NCI-H2227 (cell line): ENCODE data around the gene POU2F1.

Experiments used
- DNase-seq: peaks from one replicate; lab custom pipeline; 2025; ENCODE audit not compliant: unreplicated experiment; lab: John Stamatoyannopoulos, UW

The POU2F1 gene

DNA sequence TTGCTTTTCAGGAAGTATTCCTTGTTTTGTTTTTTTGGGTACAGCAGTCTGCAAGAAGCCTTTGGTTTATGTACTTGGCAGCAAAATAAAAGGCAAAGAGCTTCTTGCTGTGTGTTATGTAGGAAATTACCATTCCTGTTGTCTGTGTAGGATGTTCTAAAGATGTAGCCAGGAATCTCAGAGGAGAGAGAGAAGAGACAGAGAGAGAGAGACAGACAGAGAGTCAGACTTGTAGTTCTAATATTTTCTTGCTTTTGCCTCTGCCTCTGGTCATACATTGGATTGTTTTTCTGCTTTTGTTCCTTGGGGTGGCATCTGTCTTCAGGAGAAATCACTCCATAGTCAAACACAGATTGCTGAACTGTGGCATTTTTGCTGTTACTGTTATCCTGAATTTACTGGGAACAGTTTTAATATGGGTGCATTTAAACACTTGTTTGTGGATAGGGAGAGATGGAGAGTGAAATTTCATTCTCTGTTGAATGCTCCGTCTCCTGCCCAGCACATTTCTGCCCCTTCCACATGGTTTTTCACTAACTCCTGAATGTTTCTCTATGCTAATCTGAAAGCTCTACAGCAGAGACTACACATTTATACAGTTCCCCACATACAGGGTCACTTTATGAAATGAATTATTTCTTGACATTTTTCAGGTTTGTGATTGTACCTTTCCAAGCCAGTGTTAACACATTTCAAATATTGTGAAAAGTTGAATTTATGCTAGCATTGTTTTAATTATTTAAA, 49.8 kb downstream of the POU2F1 start:
- no peak for DNase-seq

DNA sequence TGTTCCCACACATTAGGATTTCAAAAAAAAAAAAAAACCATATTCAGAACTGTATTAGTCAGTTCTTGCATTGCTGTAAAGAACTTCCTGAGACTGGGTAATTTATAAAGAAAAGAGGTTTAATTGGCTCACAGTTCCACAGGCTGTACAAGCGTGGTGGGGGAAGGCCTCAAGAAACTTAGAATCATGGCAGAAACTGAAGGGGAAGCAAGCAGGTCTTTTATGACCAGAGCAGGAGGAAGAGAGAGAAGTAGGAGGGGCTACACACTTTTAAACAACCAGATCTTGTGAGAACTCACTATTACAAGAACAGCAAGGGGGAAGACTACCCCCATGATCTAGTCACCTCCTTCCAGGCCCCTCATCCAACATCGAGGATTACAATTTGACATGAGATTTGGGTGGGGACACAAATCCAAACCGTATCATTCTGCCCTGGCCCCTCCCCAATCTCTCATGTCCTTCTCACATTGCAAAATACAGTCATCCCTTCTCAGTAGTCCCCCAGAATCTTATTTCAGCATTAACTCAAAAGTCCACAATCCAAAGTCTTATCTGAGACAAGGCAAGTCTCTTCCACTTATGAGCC, 51.8 kb downstream of the POU2F1 start:
- DNase-seq: no peak

DNA sequence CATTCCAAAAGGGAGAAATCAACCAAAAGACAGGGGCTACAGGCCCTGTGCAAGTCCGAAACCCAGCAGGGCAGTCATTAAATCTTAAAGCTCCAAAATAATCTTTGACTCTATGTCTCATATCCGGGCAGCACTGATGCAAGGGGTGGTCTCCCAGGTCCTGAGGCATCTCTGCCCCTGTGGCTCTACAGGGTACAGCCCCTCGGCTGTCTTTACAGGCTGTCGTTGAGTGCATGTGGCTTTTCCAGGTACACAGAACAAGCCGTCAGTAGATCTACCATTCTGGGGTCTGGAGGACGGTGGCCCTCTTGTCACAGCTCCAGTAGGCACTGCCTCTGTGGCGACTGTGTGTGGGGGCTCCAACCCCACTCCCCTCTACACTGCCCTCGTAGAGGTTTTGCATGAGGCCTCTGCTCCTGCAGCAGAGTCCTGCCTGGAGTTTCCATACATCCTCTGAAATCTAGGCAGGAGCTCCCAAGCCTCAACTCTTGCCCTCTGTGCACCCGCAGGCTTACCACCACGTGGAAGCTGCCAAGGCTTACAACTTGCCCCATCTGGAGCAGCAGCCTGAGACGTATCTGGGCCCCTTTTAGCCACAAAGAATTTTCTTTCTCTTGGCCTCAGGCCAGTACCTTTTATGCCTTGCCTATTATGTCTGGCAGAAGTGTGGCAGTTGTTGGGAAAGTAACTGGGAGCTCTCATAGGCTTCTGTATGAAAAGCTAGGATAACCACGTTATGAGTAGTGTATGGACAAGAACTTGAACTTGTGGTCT, 52.5 kb downstream of the POU2F1 start:
- DNase-seq: peak; percentile 29

DNA sequence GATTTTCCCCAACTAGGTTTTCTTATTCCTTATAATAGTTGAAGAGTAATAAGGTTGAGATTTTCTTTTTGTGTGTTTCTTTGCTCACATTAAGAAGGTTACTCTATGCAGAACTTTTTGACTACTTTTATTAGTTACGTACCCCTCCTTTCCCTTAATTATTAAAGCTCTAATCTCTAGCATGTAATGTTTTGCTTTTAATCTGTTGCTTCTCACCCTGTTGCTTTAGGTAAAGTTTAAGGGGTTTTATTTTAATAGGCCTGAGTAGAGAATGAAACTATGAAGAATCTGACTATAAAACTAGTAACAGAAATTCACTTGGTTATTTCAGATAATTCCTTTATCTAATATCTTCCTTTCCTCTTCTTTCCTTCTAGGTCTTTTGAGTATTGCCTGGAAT, 53.4 kb downstream of the POU2F1 start:
- DNase-seq: no peak

DNA sequence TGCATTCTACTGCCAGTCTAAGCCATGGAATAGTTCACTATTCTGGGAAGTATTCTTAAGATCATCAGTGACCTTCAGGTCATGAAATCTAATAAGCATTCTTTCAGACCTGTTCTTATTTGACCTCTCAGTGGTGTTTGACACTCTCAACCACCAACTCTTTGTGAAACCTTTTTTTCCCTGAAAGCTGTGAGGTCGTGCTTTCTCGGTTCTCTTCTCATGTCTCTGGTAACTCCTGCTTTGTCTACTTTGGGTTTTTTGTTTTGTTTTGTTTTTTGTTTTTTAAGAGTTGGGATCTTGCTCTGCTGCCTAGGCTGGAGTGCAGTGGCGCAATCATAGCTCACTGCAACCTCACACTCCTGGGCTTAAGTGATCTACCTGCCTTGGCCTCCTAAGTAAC, 56.3 kb downstream of the POU2F1 start:
- no peak for DNase-seq

DNA sequence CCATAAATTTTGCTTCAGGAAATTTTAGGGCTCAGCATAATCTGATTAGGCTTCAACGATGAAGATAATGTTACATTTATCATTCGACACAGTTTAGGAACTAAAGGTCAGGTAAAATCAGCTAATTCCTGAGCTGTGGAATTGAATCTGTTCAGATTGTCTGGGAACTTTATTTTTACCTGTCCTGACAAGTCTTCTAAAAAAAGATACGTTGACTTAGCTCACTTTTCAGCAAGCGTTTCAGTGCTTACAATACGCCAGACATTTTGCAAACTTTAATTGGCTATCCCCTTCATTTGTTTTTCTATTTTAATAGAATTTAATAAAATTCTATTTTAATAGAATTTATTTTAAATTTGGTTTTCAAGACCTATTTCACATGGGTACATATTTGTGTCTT, 57.8 kb downstream of the POU2F1 start:
- DNase-seq: no peak

DNA sequence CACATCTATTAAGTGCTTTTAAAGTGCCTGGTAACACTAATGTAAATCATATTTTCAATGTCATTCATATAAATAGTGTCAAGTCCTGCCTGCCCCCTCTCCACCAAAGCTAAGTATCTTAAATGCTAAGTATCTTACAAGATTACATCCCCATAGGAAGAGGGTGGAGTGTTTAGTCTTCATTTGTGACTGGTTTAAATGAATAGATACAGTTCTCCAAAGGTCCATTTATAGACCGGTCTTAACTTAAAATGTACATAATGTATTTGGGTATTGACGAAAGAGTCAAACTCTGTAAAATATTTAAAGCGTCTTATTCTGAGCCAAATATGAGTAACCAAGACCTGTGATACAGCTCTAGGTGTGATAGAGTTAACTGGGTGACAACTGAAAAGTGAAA, 60.2 kb downstream of the POU2F1 start:
- DNase-seq: no peak

DNA sequence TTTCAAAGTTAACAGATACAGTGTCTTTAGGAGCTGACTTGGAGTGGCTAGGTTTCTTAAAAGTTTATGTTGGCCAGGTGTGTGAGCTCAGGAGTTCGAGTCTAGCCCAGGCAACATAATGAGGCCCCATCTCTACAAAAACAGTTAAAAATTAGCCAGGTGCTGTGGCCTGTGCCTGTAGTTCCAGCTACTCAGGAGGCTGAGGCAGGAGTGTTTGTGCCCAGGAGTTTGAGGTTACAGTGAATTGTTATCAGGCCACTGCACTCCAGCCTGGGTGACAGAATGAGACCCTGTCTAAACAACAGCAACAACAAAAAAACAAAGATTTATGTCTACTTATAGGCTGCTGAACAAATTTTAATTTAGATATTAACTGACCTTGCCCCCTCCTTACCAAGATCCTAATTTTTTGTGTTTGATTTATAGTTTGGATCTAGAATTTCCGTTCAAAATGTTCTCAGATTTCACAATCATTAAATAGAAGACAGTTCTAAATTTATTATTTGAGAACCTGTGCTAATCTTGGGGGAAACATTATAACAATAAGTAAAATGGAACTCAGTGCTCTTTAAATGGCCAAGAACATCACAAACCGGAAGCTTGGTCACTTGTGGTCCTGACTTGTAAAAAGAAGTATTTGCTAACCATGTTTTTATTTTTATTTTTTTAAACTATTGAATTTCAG, 67.8 kb downstream of the POU2F1 start:
- no peak for DNase-seq

DNA sequence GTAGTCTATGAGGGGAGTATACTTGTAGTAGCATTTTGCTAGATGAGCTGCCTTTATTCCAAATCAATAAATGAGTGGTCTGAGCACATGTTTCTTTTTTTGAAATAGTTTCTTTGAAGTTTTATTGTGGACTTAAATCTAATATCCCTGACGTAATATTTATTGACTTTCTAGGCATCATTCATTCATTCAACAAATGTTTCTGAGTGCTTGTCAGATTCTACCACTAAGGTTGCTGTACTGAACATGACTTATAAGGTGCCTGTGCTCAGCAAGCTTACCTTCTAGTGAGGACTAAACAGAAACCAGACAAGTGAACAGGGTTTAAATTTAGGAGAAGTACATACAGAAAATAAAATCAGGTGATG, 68.4 kb downstream of the POU2F1 start:
- no peak for DNase-seq

DNA sequence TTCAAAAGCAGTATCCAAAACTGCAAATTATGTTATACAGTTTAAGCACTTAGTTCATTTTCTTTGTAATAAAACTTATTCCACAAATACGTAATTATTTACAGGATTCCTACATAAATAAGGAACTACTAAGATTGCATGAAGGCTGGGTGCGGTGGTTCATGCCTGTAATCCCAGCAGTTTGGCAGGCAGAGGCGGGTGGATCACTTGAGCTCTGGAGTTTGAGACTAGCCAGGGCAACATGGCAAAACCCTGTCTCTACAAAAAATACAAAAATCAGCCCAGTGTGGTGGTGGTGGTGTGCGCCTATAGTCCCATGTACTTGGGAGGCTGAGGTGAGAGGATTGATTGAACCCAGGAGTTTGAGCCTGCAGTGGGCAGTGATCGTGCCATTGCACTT, 69.3 kb downstream of the POU2F1 start:
- DNase-seq: no peak

DNA sequence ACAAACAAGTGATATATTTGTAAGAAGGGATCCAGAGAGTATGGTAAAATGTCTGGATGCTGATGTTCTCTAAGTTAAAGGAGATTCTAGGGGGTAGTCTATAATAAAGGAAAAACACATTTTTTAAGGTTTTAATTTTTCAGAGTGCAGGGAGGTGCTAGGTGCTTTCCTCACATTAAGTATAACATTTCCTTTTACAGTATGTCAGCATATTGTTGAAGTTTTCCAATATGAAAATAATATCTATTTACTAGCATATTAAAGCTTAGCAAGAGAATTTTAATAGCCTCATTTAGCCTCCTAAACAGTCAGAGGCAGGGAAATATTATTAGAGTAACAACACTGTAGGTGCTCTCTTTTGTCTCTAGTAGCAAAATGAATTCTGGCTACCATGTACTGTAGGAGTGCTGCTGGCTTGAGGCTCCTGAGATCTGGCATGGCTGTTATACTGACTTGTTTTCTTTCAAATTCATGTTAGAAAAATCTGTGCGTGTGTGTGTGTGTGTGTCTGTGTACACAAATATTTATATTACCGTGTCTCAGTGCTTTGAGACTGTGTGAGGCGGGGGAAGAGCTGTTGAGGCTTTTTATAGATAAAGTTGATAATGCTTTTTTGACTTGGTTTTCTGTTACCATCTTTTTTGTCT, 71.0 kb downstream of the POU2F1 start:
- DNase-seq: no peak

DNA sequence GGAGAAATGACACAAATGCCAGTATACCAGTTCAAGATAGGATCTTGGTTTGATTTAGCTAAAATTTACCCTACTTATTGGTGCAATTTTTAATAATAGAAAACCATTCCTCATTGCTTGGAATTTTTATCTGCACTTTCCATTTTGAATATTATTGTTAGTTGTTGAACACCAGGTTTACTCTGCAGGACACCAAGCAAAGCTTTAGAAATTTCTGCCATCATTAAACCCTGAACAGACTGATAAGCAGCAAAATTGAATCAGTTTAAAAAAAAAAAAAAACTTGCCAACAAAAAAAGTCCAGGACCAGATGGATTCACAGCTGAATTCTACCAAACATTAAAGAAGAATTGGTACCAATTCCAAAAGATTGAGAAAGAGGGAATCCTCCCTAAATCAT, 71.5 kb downstream of the POU2F1 start:
- DNase-seq: no peak

DNA sequence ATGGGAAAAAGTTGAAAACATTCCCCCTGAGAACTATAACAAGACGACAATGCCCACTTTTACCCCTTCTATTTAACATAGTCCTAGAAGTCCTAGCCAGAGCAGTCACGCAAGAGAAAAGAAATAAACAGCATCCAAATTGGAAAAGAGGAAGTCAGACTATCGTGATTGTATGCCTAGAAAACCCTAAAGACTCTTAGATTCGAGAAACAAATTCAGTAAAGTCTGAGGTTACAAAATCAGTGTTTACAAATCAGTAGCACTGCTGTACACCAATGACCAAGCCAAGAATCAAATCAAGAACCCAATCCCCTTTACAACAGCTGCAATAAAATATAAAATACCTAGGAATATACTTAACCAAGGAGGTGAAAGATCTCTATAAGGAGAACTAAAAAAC, 72.4 kb downstream of the POU2F1 start:
- no peak for DNase-seq

DNA sequence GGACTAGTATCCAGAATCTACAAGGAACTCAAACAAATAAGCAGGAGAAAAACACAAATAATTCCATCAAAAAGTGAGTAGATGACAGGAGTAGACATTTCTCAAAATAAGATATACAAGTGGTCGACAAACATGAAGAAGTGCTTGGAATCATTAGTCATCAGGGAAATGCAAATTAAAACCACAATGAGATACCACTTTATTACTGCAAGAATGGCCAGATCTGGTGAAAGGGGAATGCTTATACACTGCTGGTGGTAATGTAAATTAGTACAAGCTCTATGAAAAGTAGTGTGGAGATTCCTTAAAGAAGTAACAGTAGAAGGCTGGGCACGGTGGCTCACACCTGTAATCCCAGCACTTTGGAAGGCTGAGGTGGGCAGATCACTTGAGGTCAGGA, 73.8 kb downstream of the POU2F1 start:
- DNase-seq: no peak

DNA sequence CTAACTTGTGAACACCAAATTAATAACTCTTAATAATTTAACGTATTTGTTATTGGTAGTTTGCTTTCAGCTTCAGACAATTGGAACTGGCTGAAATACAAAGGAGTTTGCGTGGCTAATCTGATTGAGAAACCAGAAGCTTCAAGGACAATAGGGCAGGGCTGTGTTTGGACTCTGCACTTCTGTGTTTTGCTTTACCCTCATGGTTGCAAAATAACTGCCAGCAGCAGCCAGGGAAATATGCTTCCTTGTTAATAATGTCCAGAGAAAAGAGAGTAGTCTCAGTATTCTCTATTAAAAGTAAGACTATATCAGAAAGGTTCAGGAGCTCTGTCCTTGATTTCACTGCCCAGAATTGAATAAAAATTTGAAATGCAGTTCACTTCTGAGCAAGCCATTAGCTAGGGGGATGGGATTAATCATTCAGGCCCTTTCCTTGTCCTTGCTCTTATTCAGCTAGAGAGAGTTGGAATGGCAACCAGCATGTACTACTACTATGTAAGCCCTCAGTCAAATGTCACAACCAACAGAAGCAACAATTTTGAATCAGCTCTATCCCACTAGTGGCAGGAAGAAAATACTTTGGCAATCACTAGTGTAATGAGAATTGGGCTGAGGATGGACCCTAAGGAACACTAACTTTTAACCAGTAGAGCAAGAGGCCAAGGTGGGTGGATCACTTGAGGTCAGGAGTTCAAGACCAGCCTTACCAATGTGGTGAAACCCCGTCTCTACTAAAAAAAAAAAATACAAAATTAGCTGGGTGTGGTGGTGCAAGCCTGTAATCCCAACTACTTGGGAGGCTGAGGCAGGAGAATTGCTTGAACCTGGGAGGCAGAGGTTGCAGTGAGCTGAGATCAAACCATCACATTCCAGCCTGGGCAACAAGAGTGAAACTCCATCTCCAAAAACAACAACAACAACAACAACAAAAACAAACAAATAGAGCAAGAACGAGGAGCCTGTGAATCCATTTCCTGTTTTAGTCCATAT, 76.8 kb downstream of the POU2F1 start:
- DNase-seq: no peak

DNA sequence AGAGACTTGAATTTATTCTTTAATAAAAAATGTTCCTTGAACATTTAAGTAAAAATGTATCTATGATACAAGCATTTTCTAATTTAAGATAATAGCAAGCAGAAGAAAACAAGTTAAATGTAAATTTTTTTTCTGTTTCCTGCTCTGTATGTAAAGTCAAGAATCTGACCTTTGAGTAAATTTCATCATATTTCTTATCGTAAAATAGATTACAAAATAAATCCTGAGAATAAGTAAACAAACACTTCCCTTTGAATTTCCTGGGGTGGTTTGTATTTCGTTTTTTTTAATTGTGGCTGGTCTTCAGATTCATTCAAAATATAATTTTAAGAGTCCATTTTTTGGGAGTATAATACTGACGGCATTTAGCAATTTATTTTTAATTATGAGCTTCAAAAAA, 77.6 kb downstream of the POU2F1 start:
- no peak for DNase-seq

DNA sequence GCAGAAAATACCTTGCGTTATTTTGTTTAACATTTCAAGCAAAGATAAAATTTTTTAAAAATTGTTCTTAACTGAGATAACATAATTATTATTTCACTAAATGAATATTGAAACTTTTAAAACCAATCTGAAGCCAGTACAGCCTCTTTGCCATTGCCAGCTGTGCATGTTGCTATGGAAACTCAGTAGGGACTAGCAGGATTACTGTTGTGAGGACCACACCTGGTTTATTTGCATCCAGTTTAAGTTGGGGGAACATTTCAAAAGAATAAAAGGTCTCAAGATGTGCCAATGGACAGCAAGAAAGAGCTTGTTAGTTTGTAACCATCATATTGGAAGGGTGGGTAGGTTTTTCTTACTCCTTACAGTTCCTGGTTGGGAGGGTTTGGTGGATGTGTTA, 80.7 kb downstream of the POU2F1 start:
- DNase-seq: no peak

DNA sequence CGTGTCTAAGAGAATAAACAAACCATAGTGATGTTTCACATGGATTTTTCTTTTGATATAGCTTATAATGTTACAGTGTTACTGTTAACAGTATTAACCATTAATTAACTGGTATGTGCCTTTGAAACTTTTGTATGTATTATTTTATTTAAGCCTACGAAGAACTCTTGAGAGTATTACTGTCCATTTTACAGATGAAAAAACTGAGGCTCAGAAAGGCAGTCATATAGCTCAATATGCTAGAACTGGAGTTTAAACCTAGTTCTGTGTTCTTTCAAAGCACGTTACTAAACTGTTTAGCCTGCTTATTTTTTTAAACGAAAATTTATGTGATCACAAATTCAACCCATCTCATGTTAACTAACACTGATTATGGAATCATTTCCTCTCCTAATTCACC, 83.5 kb downstream of the POU2F1 start:
- DNase-seq: no peak

DNA sequence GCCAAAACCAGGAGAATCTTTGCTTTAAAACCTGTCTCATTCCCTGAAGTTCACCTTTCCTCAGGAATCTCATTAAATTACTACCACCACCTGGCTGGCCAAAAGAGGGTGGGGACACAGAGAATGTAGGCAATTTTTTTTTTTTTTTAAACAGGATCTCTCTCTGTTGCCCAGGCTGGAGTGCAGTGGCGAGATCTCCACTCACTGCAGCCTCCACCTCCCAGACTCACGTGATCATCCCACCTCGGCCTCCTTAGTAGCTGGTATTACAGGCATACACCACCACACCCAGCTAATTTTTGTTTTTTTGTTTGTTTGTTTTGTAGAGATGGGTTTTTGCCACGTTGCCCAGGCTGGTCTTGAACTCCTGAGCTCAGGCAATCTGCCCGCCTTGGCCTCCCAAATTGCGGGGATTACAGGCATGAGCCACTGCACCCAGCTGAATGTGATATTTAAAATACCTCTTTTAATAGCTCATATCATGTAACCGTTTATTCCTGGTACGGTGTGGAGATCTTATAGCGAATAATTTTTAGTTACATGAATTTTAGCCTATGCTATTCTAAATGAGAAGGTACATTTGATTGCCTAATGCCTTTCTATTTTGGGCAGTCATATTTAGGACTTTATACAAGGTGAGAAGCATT, 84.5 kb downstream of the POU2F1 start:
- no peak for DNase-seq
